Measurements from ENCODE around the gene ZKSCAN7. TPM values are rescaled to one million over a fixed set of nuclear protein-coding genes. Genes with fewer than 3 reads are reported as not detected.

The ZKSCAN7 gene
- total RNA-seq = 9.6 and 9.9 TPM in 2 replicates
- polyA plus RNA-seq = 6.0 and 7.9 TPM in 2 replicates

DNA sequence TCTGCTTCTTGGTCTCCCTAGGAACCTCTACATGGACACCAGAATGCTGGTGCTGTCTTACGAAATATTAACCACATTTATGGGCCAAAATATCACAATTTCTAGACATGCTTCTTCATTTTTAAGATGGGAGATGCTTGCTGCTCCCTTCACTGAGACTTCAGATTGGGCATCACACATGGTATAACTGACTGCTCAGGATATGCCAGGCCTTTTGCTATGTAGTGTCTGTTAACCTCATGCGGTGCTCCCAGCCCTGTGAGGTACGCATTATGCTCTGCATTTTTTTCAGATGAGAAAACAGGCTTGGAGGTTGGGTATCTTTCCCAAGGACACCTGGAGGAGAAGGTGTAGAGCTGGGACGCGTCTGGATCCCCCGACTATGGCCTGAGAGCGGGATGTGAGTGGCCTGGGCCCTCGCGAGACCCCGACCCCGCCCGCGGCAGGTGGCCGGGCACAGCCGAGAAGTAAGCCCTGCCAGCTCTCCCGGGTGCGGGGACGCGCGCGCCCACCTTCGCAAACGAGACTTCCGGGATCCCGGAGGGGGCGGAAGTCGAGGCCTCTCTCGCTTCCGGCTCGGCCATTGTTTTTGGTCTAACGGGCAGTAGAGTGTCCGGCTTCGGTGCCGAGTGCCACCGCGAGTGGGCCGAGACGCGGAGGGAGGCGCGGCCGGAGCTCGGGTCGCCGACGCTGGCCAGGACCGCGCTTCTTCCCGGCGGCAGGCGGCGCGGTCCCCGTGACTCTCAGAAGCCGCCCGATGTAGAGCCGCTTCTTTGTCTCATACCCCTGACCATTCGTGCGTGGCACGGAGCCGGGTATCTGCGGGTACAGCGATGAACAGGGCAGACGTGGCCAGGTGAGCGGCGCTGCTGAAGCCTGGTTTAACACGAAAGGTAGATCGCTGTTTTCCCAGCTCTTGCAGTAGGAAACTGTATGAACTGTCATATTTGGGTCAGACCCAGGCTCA, at the start of gene ZKSCAN7:
Gene ZKSCAN7, plus strand, starts transcription at position 568 of the 967 bp plus-strand sequence. CDS start 1,855 bp downstream, outside the sequence.
- H3K9me2 ChIP-seq (replicated peaks; ENCODE audit: insufficient read depth) = no peaks in the 10 kb centered on the region
- peak within 1 kb of the TSS; percentile 84 for H3K27ac ChIP-seq
- H3K4me2 ChIP-seq = peak within 1 kb of the TSS; percentile 83
- H3K9me3 ChIP-seq (ENCODE audit: low read depth) = no peaks in the 10 kb centered on the region
- H2AFZ ChIP-seq = peak within 1 kb of the TSS; percentile 87
- H3K4me3 ChIP-seq = peak within 1 kb of the TSS; percentile 67
- no peaks in the 10 kb centered on the region for H4K20me1 ChIP-seq (ENCODE audit: insufficient read depth, poor library complexity, severe bottlenecking)
- TF ChIP-seq, protein P1, sequence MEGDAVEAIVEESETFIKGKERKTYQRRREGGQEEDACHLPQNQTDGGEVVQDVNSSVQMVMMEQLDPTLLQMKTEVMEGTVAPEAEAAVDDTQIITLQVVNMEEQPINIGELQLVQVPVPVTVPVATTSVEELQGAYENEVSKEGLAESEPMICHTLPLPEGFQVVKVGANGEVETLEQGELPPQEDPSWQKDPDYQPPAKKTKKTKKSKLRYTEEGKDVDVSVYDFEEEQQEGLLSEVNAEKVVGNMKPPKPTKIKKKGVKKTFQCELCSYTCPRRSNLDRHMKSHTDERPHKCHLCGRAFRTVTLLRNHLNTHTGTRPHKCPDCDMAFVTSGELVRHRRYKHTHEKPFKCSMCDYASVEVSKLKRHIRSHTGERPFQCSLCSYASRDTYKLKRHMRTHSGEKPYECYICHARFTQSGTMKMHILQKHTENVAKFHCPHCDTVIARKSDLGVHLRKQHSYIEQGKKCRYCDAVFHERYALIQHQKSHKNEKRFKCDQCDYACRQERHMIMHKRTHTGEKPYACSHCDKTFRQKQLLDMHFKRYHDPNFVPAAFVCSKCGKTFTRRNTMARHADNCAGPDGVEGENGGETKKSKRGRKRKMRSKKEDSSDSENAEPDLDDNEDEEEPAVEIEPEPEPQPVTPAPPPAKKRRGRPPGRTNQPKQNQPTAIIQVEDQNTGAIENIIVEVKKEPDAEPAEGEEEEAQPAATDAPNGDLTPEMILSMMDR (IDR thresholded peaks at IDR 0.05; ENCODE audit: poor library complexity) = peak; percentile 21
- no peak for TF ChIP-seq EZH2phosphoT487 (IDR thresholded peaks at IDR 0.05; ENCODE audit: low read depth, severe bottlenecking, unreplicated experiment)
- H3K79me2 ChIP-seq = peaks cover 27% of the 10 kb centered on the region
- H3K27me3 ChIP-seq = peaks cover 10% of the 10 kb centered on the region
- DNase-seq (ENCODE audit: low spot score) = peak; percentile 74
- peaks cover 10% of the 10 kb centered on the region for H3K4me1 ChIP-seq (ENCODE audit: insufficient read depth)
- 4% methylated on average over 65 of the region's 68 CpGs for WGBS (ENCODE audit: low lambda C conversion rate, missing lambda C conversion rate)
- H3K36me3 ChIP-seq (replicated peaks; ENCODE audit: insufficient read depth, low read depth) = no peaks in the 10 kb centered on the region

DNA sequence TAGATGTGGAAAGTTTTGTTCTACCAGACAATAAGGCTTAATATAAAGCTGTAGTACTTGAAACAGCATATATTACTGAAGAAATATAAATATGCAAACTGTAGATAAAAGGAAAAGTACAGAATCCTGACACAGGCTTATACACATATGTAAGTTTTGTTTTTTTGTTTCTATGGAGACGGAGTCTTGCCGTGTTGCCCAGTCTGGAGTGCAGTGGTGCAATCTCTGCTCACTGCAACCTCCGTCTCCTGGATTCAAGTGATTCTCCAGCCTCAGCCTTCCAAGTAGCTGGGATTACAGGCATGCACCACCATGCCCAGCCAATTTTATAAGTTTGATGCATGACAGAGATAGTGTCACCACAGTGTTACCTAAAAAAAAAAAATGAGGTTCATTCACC, 48.4 kb upstream of the ZKSCAN7 start:
- no peaks in the 10 kb centered on the region for H3K27me3 ChIP-seq
- no peaks in the 10 kb centered on the region for H3K36me3 ChIP-seq (replicated peaks; ENCODE audit: insufficient read depth, low read depth)
- H2AFZ ChIP-seq = no peak overlapping the region
- H3K27ac ChIP-seq = no peak overlapping the region
- peaks cover 80% of the 10 kb centered on the region for H3K79me2 ChIP-seq
- peaks cover 6% of the 10 kb centered on the region for H3K9me3 ChIP-seq (ENCODE audit: low read depth)
- H4K20me1 ChIP-seq (ENCODE audit: insufficient read depth, poor library complexity, severe bottlenecking) = no peaks in the 10 kb centered on the region
- no peak overlapping the region for H3K4me3 ChIP-seq
- H3K4me1 ChIP-seq (ENCODE audit: insufficient read depth) = peaks cover 11% of the 10 kb centered on the region
- 98% methylated on average over 3 of the region's 3 CpGs for WGBS (ENCODE audit: low lambda C conversion rate, missing lambda C conversion rate)
- H3K4me2 ChIP-seq = no peak overlapping the region
- no peaks in the 10 kb centered on the region for H3K9me2 ChIP-seq (replicated peaks; ENCODE audit: insufficient read depth)
- no peak for DNase-seq (ENCODE audit: low spot score)
- TF ChIP-seq EZH2 (IDR thresholded peaks at IDR 0.05; ENCODE audit: borderline replicate concordance) (no peak), EZH2phosphoT487 (IDR thresholded peaks at IDR 0.05; ENCODE audit: low read depth, severe bottlenecking, unreplicated experiment) (no peak)
- TF ChIP-seq, protein P1 (IDR thresholded peaks at IDR 0.05; ENCODE audit: poor library complexity) = no peak

DNA sequence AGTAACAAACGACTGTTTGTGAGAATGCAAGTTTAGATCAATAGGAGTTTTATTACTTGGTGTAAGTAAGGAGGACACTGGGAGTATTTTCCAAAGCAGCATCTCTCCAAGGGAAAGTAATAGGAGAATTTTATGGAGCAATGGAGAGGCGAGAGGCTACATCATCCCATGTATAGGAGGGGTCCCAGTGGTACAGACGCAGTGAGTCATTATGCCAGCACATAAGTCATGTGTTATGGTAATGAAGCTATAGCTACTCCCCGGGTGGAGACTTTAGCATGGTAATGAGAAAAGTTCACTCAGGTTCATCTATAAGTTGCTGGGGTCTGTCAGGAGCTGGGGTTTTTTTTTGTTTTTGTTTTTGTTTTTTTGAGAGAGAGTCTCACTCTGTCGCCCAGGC, 48.0 kb upstream of the ZKSCAN7 start:
- no peak for DNase-seq (ENCODE audit: low spot score)
- no peaks in the 10 kb centered on the region for H3K27me3 ChIP-seq
- no peaks in the 10 kb centered on the region for H4K20me1 ChIP-seq (ENCODE audit: insufficient read depth, poor library complexity, severe bottlenecking)
- peaks cover 2% of the 10 kb centered on the region for H3K9me3 ChIP-seq (ENCODE audit: low read depth)
- H3K4me1 ChIP-seq (ENCODE audit: insufficient read depth) = peaks cover 14% of the 10 kb centered on the region
- 87% methylated on average over 5 of the region's 5 CpGs for WGBS (ENCODE audit: low lambda C conversion rate, missing lambda C conversion rate)
- H3K79me2 ChIP-seq = peaks cover 78% of the 10 kb centered on the region
- no peaks in the 10 kb centered on the region for H3K36me3 ChIP-seq (replicated peaks; ENCODE audit: insufficient read depth, low read depth)
- H3K4me2 ChIP-seq = no peak overlapping the region
- TF ChIP-seq EZH2 (IDR thresholded peaks at IDR 0.05; ENCODE audit: borderline replicate concordance) (no peak), EZH2phosphoT487 (IDR thresholded peaks at IDR 0.05; ENCODE audit: low read depth, severe bottlenecking, unreplicated experiment) (no peak)
- TF ChIP-seq, protein P1 (IDR thresholded peaks at IDR 0.05; ENCODE audit: poor library complexity) = no peak
- no peak overlapping the region for H3K4me3 ChIP-seq
- no peaks in the 10 kb centered on the region for H3K9me2 ChIP-seq (replicated peaks; ENCODE audit: insufficient read depth)
- no peak overlapping the region for H2AFZ ChIP-seq
- no peak overlapping the region for H3K27ac ChIP-seq
